Peyer's patch (tissue), 4 donors: ENCODE results near the gene CALR3.

Source experiments
- CTCF ChIP-seq, 6 experiments: fragments of 450-650 bp in 4 of 6; fragments of 200-600 bp in 2 of 6; sonication (generic) in 1 of 6; IDR thresholded peaks; one replicate each; pipeline ENCODE4 v1.5.1; 2017 to 2019; ENCODE audit warnings: antibody characterized with exemption in 6 of 6, mild to moderate bottlenecking in 3 of 6, moderate library complexity in 1 of 6
- POLR2A ChIP-seq, 2 donors: fragments of 450-650 bp; IDR thresholded peaks; one replicate each; pipeline ENCODE4 v1.5.1; 2017; ENCODE audit warnings: antibody characterized with exemption in 2 of 2, mild to moderate bottlenecking in 2 of 2, moderate library complexity in 2 of 2

GRCh38 chr19:16458391-16459341 is 37.3 kb downstream of the CALR3 start:
- TF ChIP-seq CTCF (IDR thresholded peaks at IDR 0.05) (no peak), POLR2A (IDR thresholded peaks at IDR 0.05) (no peak)
